Measurements from ENCODE around the gene MTHFD1L.

Gene MTHFD1L

DNA sequence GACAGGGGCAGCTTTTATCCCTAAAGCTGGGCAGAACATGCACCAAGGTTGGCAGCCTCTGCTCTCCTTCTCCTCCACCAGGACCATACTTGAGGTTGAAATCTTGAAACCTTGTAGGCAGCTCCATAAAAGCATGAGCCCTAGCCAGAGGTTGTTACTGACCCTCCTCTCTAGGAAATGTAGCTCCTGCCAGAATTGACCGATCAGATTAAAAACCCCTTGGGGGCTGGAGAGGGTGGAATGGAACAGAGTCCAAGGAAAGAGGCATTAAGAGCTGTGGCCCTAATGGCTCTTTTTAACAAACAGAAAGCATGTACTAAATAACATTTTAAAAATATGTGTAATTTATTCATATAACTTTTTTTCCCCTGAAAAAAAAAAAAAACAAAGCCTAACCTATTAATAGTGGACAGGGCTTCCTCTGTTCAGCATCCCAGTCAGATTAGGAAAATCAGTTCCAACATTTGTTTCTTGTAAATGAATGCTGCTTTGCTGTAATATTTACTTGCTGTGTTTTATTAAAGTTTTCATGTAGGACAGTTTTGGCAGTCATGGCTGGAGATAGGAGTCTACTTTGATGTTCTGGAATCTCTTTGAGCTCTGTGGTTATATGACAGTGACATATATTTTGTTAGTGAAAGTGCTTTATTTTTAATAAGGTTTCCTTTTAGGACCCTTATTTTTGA, 41.3 kb downstream of the MTHFD1L start:
- no peak overlapping the region for H3K9ac ChIP-seq (ENCODE audit: low read depth, low read length)
- H3K4me3 ChIP-seq (ENCODE audit: low read depth, low read length): no peak overlapping the region
- no peaks in the 10 kb centered on the region for H3K27me3 ChIP-seq (ENCODE audit: control insufficient read depth, insufficient read depth, low read length)
- H3K4me1 ChIP-seq (ENCODE audit: control insufficient read depth, insufficient read depth, low read length): no peaks in the 10 kb centered on the region
- no peaks in the 10 kb centered on the region for H3K9me3 ChIP-seq (ENCODE audit: control insufficient read depth, insufficient read depth, low read length)
- H3K36me3 ChIP-seq (ENCODE audit: control insufficient read depth, insufficient read depth, low read length): peaks cover 5% of the 10 kb centered on the region

DNA sequence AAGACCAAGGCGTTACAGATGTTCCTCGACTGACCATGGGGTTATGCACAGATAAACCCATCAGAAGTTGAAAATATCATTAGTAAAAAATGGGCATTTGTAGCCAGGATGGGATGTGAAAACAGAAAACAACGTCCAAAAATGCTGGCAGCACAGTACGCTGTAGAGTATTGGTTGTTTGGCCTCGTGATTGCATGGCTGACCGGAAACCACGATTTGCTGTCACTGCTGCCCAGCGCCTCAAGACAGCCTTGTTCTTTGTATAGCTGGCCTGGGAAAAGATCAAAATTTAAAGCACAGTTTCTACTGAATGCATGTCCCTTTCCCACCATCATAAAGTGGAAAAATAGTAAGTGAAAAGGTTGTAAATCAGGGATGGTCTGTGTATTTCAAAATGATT, 41.9 kb downstream of the MTHFD1L start:
- Histone ChIP-seq H3K27me3 (ENCODE audit: control insufficient read depth, insufficient read depth, low read length) (no peaks in the 10 kb centered on the region), H3K4me3 (ENCODE audit: low read depth, low read length) (no peak overlapping the region), H3K9me3 (ENCODE audit: control insufficient read depth, insufficient read depth, low read length) (no peaks in the 10 kb centered on the region), H3K9ac (ENCODE audit: low read depth, low read length) (no peak overlapping the region), H3K36me3 (ENCODE audit: control insufficient read depth, insufficient read depth, low read length) (peaks cover 5% of the 10 kb centered on the region), H3K4me1 (ENCODE audit: control insufficient read depth, insufficient read depth, low read length) (no peaks in the 10 kb centered on the region)

DNA sequence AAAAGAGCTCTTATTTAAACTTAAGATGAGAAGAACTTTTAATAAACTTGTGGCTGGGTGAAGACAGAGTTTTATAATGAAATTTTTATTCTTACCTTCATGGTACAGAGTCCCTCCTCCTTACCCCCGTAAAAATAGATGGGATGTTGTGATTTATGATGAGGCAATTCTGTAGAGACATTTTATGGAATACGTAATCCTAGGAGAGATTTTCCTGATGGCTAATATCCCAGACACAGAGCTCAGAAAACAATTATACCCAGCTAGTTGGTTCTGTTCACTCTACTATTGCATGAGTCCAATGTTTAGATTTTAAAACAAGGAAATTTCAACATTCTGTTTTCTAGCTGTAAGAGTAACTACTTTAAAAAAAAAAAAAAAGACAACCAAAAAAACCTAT, 43.4 kb downstream of the MTHFD1L start:
- Histone ChIP-seq H3K9ac (ENCODE audit: low read depth, low read length) (no peak overlapping the region), H3K36me3 (ENCODE audit: control insufficient read depth, insufficient read depth, low read length) (peaks cover 5% of the 10 kb centered on the region), H3K9me3 (ENCODE audit: control insufficient read depth, insufficient read depth, low read length) (no peaks in the 10 kb centered on the region), H3K4me1 (ENCODE audit: control insufficient read depth, insufficient read depth, low read length) (no peaks in the 10 kb centered on the region), H3K4me3 (ENCODE audit: low read depth, low read length) (no peak overlapping the region), H3K27me3 (ENCODE audit: control insufficient read depth, insufficient read depth, low read length) (no peaks in the 10 kb centered on the region)

DNA sequence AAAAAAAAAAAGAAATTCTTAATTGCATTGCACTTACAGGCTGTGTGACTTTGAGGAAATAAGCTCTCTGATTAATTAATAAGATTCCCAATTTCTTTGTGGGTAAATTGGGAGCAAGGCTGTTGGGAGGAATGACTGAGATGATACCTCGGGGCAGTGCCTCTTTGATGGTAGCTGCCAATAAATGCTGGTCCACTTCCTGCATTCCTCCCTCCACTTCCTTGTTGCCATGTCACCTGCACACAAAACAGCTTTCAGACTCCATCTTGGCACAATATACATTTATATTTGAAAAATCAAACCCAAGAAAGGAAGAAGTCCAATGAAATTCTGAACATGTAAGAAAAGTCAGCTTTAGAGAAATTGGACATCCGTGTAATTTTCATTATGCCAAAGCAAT, 45.1 kb downstream of the MTHFD1L start:
- no peaks in the 10 kb centered on the region for H3K4me1 ChIP-seq (ENCODE audit: control insufficient read depth, insufficient read depth, low read length)
- H3K4me3 ChIP-seq (ENCODE audit: low read depth, low read length): no peak overlapping the region
- H3K36me3 ChIP-seq (ENCODE audit: control insufficient read depth, insufficient read depth, low read length): peaks cover 5% of the 10 kb centered on the region
- no peaks in the 10 kb centered on the region for H3K27me3 ChIP-seq (ENCODE audit: control insufficient read depth, insufficient read depth, low read length)
- H3K9ac ChIP-seq (ENCODE audit: low read depth, low read length): no peak overlapping the region
- H3K9me3 ChIP-seq (ENCODE audit: control insufficient read depth, insufficient read depth, low read length): no peaks in the 10 kb centered on the region

DNA sequence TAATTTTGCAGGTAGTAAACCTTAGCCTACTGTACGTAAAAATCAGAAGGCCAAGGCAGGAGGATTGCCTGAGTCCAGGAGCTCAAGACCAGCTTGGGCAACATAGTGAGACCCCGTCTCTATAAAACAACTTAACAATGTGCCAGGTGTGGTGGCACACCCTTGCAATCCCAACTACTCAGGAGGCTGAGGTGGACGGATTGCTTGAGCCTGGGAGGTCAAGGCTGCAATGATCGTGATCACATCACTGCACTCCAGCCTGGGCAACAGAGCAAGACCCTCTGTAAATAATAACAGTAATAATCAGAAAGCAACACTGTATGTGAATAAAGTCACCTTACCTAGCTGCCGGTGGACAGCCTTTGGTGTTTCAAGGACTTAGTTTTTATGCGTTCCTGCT, 48.9 kb downstream of the MTHFD1L start:
- Histone ChIP-seq H3K9me3 (ENCODE audit: control insufficient read depth, insufficient read depth, low read length) (no peaks in the 10 kb centered on the region), H3K36me3 (ENCODE audit: control insufficient read depth, insufficient read depth, low read length) (no peaks in the 10 kb centered on the region), H3K4me1 (ENCODE audit: control insufficient read depth, insufficient read depth, low read length) (no peaks in the 10 kb centered on the region), H3K9ac (ENCODE audit: low read depth, low read length) (no peak overlapping the region), H3K4me3 (ENCODE audit: low read depth, low read length) (no peak overlapping the region), H3K27me3 (ENCODE audit: control insufficient read depth, insufficient read depth, low read length) (no peaks in the 10 kb centered on the region)

DNA sequence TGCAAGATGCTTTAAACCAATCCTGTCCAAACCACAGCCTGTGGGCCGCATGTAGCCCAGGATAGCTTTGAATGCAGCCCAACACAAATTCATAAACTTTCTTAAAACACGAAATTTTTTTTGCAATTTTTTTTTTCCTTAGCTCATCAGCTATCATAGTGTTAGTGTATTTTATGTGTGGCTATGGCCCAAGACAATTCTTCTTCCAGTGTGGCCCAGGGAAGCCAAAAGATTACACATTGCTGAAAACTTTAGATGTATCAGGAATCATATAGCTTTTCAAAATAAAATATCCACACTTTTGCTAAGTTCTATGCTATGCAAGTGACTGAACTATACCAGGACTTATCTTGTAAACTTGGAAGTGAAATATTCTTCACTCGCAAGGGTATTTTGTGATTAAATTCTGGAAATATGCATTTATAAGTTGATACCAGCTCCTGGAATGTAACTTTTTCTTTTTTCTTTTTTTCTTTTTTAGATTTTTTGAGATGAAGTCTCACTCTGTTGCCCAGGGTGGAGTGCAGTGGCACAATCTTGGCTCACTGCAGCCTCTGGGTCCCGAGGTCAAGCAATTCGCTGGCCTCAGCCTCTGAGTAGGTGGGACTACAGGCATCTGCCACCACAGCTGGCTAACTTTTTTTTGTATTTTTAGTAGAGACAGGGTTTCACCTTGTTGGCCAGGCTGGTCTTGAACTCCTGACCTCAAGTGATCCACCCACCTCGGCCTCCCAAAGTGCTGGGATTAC, 49.8 kb downstream of the MTHFD1L start:
- Histone ChIP-seq H3K9me3 (ENCODE audit: control insufficient read depth, insufficient read depth, low read length) (no peaks in the 10 kb centered on the region), H3K9ac (ENCODE audit: low read depth, low read length) (no peak overlapping the region), H3K4me3 (ENCODE audit: low read depth, low read length) (no peak overlapping the region), H3K27me3 (ENCODE audit: control insufficient read depth, insufficient read depth, low read length) (no peaks in the 10 kb centered on the region), H3K36me3 (ENCODE audit: control insufficient read depth, insufficient read depth, low read length) (no peaks in the 10 kb centered on the region), H3K4me1 (ENCODE audit: control insufficient read depth, insufficient read depth, low read length) (no peaks in the 10 kb centered on the region)

DNA sequence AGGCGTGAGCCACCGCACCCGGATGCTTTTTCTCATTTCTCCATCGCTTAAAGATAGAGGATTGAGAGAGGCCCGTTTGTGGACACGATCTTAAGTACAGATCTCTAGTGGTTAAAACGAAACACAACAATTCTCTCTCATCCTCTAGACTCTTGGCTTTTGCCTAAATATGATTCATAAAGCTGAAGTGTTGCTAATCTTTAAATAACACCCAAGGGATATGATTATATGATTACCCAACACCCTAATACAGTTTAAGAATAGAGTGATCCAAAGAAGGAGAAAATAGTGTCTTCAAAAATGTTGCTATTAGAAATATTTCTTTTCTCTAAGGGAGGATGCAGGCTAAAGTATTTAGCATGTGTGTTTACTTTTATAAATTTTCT, 50.4 kb downstream of the MTHFD1L start:
- Histone ChIP-seq H3K27me3 (ENCODE audit: control insufficient read depth, insufficient read depth, low read length) (no peaks in the 10 kb centered on the region), H3K36me3 (ENCODE audit: control insufficient read depth, insufficient read depth, low read length) (no peaks in the 10 kb centered on the region), H3K9me3 (ENCODE audit: control insufficient read depth, insufficient read depth, low read length) (no peaks in the 10 kb centered on the region), H3K4me1 (ENCODE audit: control insufficient read depth, insufficient read depth, low read length) (no peaks in the 10 kb centered on the region), H3K9ac (ENCODE audit: low read depth, low read length) (no peak overlapping the region), H3K4me3 (ENCODE audit: low read depth, low read length) (no peak overlapping the region)

DNA sequence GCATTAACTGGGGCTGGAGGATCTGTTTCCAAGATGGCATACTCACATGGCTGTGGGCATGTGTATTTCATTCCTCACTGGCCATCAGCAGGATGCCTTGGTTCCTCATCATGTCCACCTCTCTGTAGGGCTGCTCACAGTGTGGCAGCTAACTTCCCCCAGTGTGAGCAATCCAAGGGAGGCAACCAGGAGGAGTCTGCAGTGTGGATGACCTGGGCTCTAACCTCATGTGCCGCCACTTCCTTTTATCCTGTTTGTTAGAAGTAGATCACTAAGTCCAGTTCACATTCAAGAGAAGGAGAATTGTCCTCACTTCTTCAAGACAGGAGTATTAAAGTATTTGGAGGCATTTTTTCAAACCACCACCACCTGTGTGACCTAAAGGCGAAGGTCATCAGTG, 54.4 kb downstream of the MTHFD1L start:
- H3K9ac ChIP-seq (ENCODE audit: low read depth, low read length): no peak overlapping the region
- no peaks in the 10 kb centered on the region for H3K36me3 ChIP-seq (ENCODE audit: control insufficient read depth, insufficient read depth, low read length)
- no peak overlapping the region for H3K4me3 ChIP-seq (ENCODE audit: low read depth, low read length)
- H3K9me3 ChIP-seq (ENCODE audit: control insufficient read depth, insufficient read depth, low read length): no peaks in the 10 kb centered on the region
- no peaks in the 10 kb centered on the region for H3K4me1 ChIP-seq (ENCODE audit: control insufficient read depth, insufficient read depth, low read length)
- no peaks in the 10 kb centered on the region for H3K27me3 ChIP-seq (ENCODE audit: control insufficient read depth, insufficient read depth, low read length)

DNA sequence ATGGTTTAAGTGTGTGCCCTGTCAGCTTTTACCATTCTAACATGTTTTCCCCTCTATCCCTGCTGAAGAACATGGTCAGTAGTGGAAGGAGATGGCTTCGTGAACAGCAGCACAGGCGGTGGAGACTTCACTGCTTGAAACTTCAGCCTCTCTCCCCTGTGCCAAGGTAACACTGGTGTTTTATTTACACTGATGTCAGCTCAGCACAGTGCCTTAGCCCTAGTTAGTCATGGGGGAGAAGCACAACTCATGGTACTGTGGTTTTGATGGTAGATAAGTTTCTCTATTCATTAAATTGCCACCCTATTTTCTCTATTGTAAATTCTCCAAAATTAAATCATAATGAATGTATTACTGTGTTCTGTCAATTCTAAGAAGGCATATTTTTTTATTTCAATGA, 56.6 kb downstream of the MTHFD1L start:
- no peaks in the 10 kb centered on the region for H3K4me1 ChIP-seq (ENCODE audit: control insufficient read depth, insufficient read depth, low read length)
- no peak overlapping the region for H3K9ac ChIP-seq (ENCODE audit: low read depth, low read length)
- H3K4me3 ChIP-seq (ENCODE audit: low read depth, low read length): no peak overlapping the region
- no peaks in the 10 kb centered on the region for H3K36me3 ChIP-seq (ENCODE audit: control insufficient read depth, insufficient read depth, low read length)
- no peaks in the 10 kb centered on the region for H3K9me3 ChIP-seq (ENCODE audit: control insufficient read depth, insufficient read depth, low read length)
- H3K27me3 ChIP-seq (ENCODE audit: control insufficient read depth, insufficient read depth, low read length): no peaks in the 10 kb centered on the region

DNA sequence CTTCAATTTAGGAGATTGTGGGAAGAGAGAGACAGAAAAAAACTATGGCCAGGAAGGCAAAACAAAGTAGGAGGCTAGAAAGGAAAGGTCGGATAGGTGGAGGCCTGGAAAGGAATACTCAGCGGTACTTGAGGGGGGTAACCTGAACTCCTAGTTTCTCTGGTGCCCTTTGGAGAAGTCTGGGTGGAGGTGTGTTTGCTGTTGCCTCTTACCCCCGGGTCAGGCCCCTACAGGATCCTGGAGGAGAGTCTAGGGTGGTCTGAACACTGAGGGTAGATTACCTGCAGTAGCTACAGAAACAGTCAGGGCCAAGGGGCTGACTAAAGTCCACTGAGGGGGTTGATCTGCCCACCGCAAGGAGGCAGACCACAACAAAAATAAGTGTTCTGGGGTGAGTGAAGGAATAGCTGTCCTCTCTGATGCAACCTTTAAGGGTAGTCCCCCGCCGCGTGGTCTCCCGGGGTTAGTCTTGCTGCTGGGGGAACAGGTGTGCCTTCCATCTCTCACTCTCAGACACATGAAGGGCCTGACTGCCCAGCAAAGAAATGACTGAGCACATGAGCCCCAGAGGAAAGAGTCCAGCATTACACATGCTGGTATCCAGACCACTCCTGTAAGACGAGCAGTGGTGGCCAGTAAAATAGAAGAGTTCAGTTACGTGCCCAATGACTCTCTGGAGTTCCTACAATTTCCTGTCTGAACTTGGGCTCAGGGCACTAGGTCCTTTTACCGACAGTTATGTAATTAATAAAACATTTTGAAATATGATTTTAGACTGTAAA, 59.5 kb downstream of the MTHFD1L start:
- Histone ChIP-seq H3K4me1 (ENCODE audit: control insufficient read depth, insufficient read depth, low read length) (no peaks in the 10 kb centered on the region), H3K9me3 (ENCODE audit: control insufficient read depth, insufficient read depth, low read length) (no peaks in the 10 kb centered on the region), H3K36me3 (ENCODE audit: control insufficient read depth, insufficient read depth, low read length) (no peaks in the 10 kb centered on the region), H3K9ac (ENCODE audit: low read depth, low read length) (no peak overlapping the region), H3K4me3 (ENCODE audit: low read depth, low read length) (no peak overlapping the region), H3K27me3 (ENCODE audit: control insufficient read depth, insufficient read depth, low read length) (no peaks in the 10 kb centered on the region)

DNA sequence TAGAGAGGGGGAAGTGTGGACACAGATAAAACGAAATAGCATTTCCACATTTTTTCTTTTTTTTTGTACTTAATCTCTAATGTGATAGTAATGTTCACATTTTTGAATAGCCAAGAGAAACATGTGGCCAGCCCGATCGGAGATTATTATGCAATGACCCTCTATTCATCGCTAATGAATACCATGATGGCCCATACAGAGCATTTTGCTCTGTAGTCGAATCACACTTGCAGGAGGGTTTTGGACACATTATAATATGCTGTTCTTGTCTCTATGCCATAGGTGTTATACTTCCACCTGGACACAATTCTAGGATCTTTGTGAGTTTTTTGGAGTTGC, 60.1 kb downstream of the MTHFD1L start:
- no peaks in the 10 kb centered on the region for H3K36me3 ChIP-seq (ENCODE audit: control insufficient read depth, insufficient read depth, low read length)
- no peaks in the 10 kb centered on the region for H3K9me3 ChIP-seq (ENCODE audit: control insufficient read depth, insufficient read depth, low read length)
- no peaks in the 10 kb centered on the region for H3K4me1 ChIP-seq (ENCODE audit: control insufficient read depth, insufficient read depth, low read length)
- no peak overlapping the region for H3K9ac ChIP-seq (ENCODE audit: low read depth, low read length)
- H3K4me3 ChIP-seq (ENCODE audit: low read depth, low read length): no peak overlapping the region
- H3K27me3 ChIP-seq (ENCODE audit: control insufficient read depth, insufficient read depth, low read length): no peaks in the 10 kb centered on the region

DNA sequence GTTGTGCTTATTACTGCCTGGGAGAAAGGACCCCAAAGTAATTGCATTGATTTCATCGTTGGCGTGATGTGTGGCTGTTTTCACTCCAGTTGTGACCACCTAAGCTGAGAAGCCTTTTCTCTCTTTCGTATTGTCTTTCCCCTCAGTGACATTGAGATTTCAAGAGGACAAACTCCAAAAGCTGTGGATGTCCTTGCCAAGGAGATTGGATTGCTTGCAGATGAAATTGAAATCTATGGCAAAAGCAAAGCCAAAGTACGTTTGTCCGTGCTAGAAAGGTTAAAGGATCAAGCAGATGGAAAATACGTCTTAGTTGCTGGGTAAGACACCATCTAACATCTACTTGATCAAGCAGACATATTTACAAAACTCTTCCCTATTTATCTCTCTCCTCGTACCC, 60.5 kb downstream of the MTHFD1L start:
- H3K4me3 ChIP-seq (ENCODE audit: low read depth, low read length): no peak overlapping the region
- no peak overlapping the region for H3K9ac ChIP-seq (ENCODE audit: low read depth, low read length)
- no peaks in the 10 kb centered on the region for H3K36me3 ChIP-seq (ENCODE audit: control insufficient read depth, insufficient read depth, low read length)
- no peaks in the 10 kb centered on the region for H3K27me3 ChIP-seq (ENCODE audit: control insufficient read depth, insufficient read depth, low read length)
- no peaks in the 10 kb centered on the region for H3K4me1 ChIP-seq (ENCODE audit: control insufficient read depth, insufficient read depth, low read length)
- no peaks in the 10 kb centered on the region for H3K9me3 ChIP-seq (ENCODE audit: control insufficient read depth, insufficient read depth, low read length)
